Hindlimb muscle (tissue), 1 donor: ENCODE results near the gene FFAR4. TPM values are rescaled to one million over a fixed set of nuclear protein-coding genes. Genes with fewer than 3 reads are reported as not detected.
"Not testable (repeated sequence)": the region's sequence is repeated elsewhere in the genome, so short reads cannot be mapped to it uniquely, and the experiment has no call there.

Experiments used
- DNase-seq: peaks from one replicate; pipeline ENCODE4 v3.0.0-alpha.2; 2013
- polyA plus RNA-seq: library from polyadenylated mRNA; unstranded; fragments of 120-200 nt; gene quantifications from one replicate; pipeline ENCODE4 v1.2.1, GENCODE V29; 2013; ENCODE audit not compliant: insufficient read length

Gene FFAR4
- 0.43 TPM for polyA plus RNA-seq

- no peak for DNase-seq
Observed at GRCh38 chr10:93566435-93567276, at the start of gene FFAR4. Gene FFAR4 (plus strand): TSS chr10:93566665. CDS start chr10:93566721, 56 bp downstream.

- no peak for DNase-seq
Observed at GRCh38 chr10:93518531-93518930, 47.9 kb upstream of the FFAR4 start.

- no peak for DNase-seq
Observed at GRCh38 chr10:93535293-93535692, 31.2 kb upstream of the FFAR4 start.

- DNase-seq, result not testable (repeated sequence)
Observed at GRCh38 chr10:93540871-93541270, 25.6 kb upstream of the FFAR4 start.

- peak; percentile 66 for DNase-seq
Observed at GRCh38 chr10:93541402-93542357, 24.8 kb upstream of the FFAR4 start.

- peak; percentile 71 for DNase-seq
Observed at GRCh38 chr10:93542358-93542791, 24.1 kb upstream of the FFAR4 start.

GRCh38 chr10:93546995-93547394, 19.5 kb upstream of the FFAR4 start:
- DNase-seq, result not testable (repeated sequence)

GRCh38 chr10:93547522-93547921, 18.9 kb upstream of the FFAR4 start:
- DNase-seq, result no peak

- no peak for DNase-seq
Observed at GRCh38 chr10:93548376-93549071, 17.9 kb upstream of the FFAR4 start.

- no peak for DNase-seq
Observed at GRCh38 chr10:93550606-93551005, 15.9 kb upstream of the FFAR4 start.

- no peak for DNase-seq
Observed at GRCh38 chr10:93552780-93553179, 13.7 kb upstream of the FFAR4 start.

GRCh38 chr10:93553482-93554315, 12.8 kb upstream of the FFAR4 start:
- DNase-seq, result no peak

GRCh38 chr10:93554316-93554663, 12.2 kb upstream of the FFAR4 start:
- DNase-seq, result no peak

- peak; percentile 50 for DNase-seq
Observed at GRCh38 chr10:93554760-93555432, 11.6 kb upstream of the FFAR4 start.

- DNase-seq, result no peak
Observed at GRCh38 chr10:93559490-93559889, 7.0 kb upstream of the FFAR4 start.

GRCh38 chr10:93560541-93560940, 5.9 kb upstream of the FFAR4 start:
- DNase-seq, result no peak

- DNase-seq, result no peak
Observed at GRCh38 chr10:93565446-93565845, 1.0 kb upstream of the FFAR4 start.

- DNase-seq, result no peak
Observed at GRCh38 chr10:93567277-93568104, 1.0 kb downstream of the FFAR4 start.

GRCh38 chr10:93568105-93568390, 1.6 kb downstream of the FFAR4 start:
- no peak for DNase-seq

GRCh38 chr10:93570383-93570782, 3.9 kb downstream of the FFAR4 start:
- DNase-seq, result no peak
